MM.1S (cell line): ENCODE data around the gene URB1.

ENCODE experiments used
- CTCF ChIP-seq: fragments of 300-600 bp; sonication (generic); IDR thresholded peaks from 2 replicates; pipeline ENCODE4 v1.5.1; 2016; ENCODE audit warnings: antibody characterized with exemption, low read length, mixed read lengths
- EZH2 ChIP-seq: fragments of 300-600 bp; sonication (generic); optimal IDR thresholded peaks from 2 replicates; pipeline ENCODE3; 2017; ENCODE audit warnings: low read depth, mild to moderate bottlenecking, antibody characterized with exemption, low read length, mixed read lengths
- EZH2phosphoT487 ChIP-seq: fragments of 300-600 bp; sonication (generic); IDR thresholded peaks from 2 replicates; pipeline ENCODE4 v1.6.1; 2018; ENCODE audit warnings: antibody characterized with exemption, low read length

DNA sequence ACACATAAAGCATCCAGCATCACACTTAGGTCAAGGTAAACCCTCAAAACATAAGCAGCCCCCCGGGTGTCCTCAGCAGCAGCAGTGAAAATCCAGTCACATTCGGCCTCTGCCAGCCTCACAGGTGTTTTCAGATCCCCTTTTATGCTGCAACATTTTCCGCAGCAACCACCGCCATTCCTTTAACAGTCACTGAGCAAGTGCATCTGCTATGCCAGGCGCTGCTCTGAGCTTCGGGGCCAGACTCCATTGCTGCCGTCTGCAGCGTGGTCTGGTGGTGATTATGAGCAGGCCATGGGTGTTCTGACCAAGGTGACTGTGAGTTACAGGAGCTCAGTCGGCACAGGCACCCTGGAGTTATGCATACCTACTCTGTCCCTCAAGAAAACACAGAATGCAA lies 4.5 kb downstream of the URB1 start:
- TF ChIP-seq CTCF, result no peak
- no peak for TF ChIP-seq EZH2phosphoT487
- no peak for TF ChIP-seq EZH2
